Immature natural killer cell (primary cell): Measurements from ENCODE around the gene ANKRD28. TPM values are rescaled to one million over a fixed set of nuclear protein-coding genes. Genes with fewer than 3 reads are reported as not detected.

Source experiments
- DNase-seq, 3 donors: peaks; one replicate each; pipeline ENCODE4 v3.0.0; 2022; ENCODE audit warnings: mixed read lengths in 1 of 3
- H3K27ac Mint-ChIP-seq, 6 donors: one replicate each; pipeline ENCODE4 v1.8.0; 2020; ENCODE audit warnings: mixed read lengths in 6 of 6, mild to moderate bottlenecking in 5 of 6, inconsistent platforms in 4 of 6, moderate library complexity in 3 of 6
- H3K27me3 Mint-ChIP-seq, 3 donors: one replicate each; pipeline ENCODE4 v1.8.0; 2020 to 2021; ENCODE audit warnings: low read depth in 3 of 3, mild to moderate bottlenecking in 3 of 3, mixed read lengths in 3 of 3, moderate library complexity in 3 of 3, inconsistent platforms in 1 of 3
- H3K36me3 Mint-ChIP-seq, 3 donors: one replicate each; pipeline ENCODE4 v1.8.0; 2020; ENCODE audit warnings: mixed read lengths in 3 of 3, inconsistent platforms in 2 of 3, mild to moderate bottlenecking in 2 of 3
- H3K4me1 Mint-ChIP-seq, 2 donors: one replicate each; pipeline ENCODE4 v1.8.0; 2020; ENCODE audit warnings: inconsistent platforms in 2 of 2, mild to moderate bottlenecking in 2 of 2, mixed read lengths in 2 of 2, moderate library complexity in 1 of 2
- H3K4me3 Mint-ChIP-seq, 5 donors: one replicate each; pipeline ENCODE4 v1.8.0; 2020; ENCODE audit warnings: mild to moderate bottlenecking in 5 of 5, mixed read lengths in 5 of 5, inconsistent platforms in 3 of 5, moderate library complexity in 3 of 5
- H3K9me3 Mint-ChIP-seq, 6 donors: one replicate each; pipeline ENCODE4 v1.8.0; 2020; ENCODE audit warnings: mild to moderate bottlenecking in 6 of 6, mixed read lengths in 6 of 6, inconsistent platforms in 4 of 6, moderate library complexity in 3 of 6
- polyA plus RNA-seq, 3 donors: library from polyadenylated mRNA; unstranded; fragments of 300-500 nt; fragmentation: Illumina TruSeq; gene quantifications; one replicate each; pipeline ENCODE4 v1.2.3, GENCODE V29; 2021

ANKRD28 gene
- polyA plus RNA-seq, 3 donors from 2014 or later = 5.2 to 9.6 (median 5.9) TPM

- H3K27ac Mint-ChIP-seq = peak overlapping the region in 5 of 6 donors; percentile 13 to 51 (median 35)
- H3K4me3 Mint-ChIP-seq = peak overlapping the region in 2 of 5 donors; percentile 12 to 57
- DNase-seq = no peak
- H3K4me1 Mint-ChIP-seq = peaks cover 37 to 40% of the 10 kb centered on the region in 2 donors
- no peaks in the 10 kb centered on the region for H3K9me3 Mint-ChIP-seq
- H3K36me3 Mint-ChIP-seq = peaks cover 0 to 21% (median 10%) of the 10 kb centered on the region in 3 donors
- H3K27me3 Mint-ChIP-seq = peaks cover 0 to under 1% (median 0%) of the 10 kb centered on the region in 3 donors
Measured at GRCh38 chr3:15637131-15637951, 160.4 kb downstream of the ANKRD28 start.

DNA sequence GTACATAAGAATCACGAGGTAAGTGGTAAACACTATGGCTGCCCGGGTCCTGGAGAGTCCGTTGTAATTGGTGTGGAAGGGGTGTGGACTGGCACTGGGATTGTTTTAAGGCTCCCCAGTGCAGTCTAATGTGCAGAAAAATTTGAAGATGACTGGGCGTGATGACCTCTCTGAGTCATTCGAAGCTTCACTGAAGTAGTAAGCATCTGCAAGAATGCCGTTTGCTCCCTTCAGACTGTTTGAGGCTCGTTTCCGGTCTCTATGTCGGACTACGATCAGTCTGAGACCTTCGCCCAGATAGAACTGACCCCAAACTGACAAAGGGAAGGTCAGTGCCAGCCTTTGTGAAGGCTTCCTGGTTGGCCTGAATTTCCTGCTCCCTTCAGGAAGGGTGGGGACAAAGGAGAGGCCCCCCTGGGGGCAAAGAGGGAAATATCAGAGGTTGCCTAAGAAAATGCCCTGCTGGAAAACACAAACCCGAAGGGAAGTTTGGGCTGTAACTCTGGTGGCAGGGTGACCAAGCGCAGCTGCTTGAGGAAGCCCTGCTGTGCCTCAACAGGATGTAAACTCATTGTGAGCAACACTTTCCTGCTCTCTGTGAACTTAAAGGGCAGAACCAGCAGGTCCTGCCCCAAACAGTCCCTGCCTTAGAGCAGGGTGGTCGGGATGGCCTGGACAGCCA is 161.6 kb downstream of the ANKRD28 start:
- H3K9me3 Mint-ChIP-seq = no peaks in the 10 kb centered on the region
- H3K27ac Mint-ChIP-seq = peak overlapping the region; percentile 42 to 85 (median 69)
- H3K4me1 Mint-ChIP-seq = peaks cover 45 to 50% of the 10 kb centered on the region in 2 donors
- peak in 1 of 3 donors; percentile 25 for DNase-seq
- H3K36me3 Mint-ChIP-seq = peaks cover 0 to 19% (median 0%) of the 10 kb centered on the region in 3 donors
- H3K27me3 Mint-ChIP-seq = peaks cover 0 to 4% (median 0%) of the 10 kb centered on the region in 3 donors
- peak overlapping the region; percentile 38 to 82 (median 61) for H3K4me3 Mint-ChIP-seq

GRCh38 chr3:15635121-15635661 is 162.6 kb downstream of the ANKRD28 start:
- H3K4me3 Mint-ChIP-seq = peak overlapping the region in 1 of 5 donors; percentile 15
- peaks cover 0 to 4% (median 0%) of the 10 kb centered on the region in 3 donors for H3K27me3 Mint-ChIP-seq
- H3K4me1 Mint-ChIP-seq = peaks cover 53 to 60% of the 10 kb centered on the region in 2 donors
- peaks cover 0 to 19% (median 0%) of the 10 kb centered on the region in 3 donors for H3K36me3 Mint-ChIP-seq
- H3K9me3 Mint-ChIP-seq = no peaks in the 10 kb centered on the region
- no peak overlapping the region for H3K27ac Mint-ChIP-seq
- no peak for DNase-seq

GRCh38 chr3:15634671-15635070 is 163.1 kb downstream of the ANKRD28 start:
- H3K27me3 Mint-ChIP-seq = peaks cover 0 to 4% (median 0%) of the 10 kb centered on the region in 3 donors
- peak overlapping the region in 1 of 6 donors; percentile 32 for H3K27ac Mint-ChIP-seq
- H3K9me3 Mint-ChIP-seq = no peaks in the 10 kb centered on the region
- H3K36me3 Mint-ChIP-seq = peaks cover 0 to 19% (median 0%) of the 10 kb centered on the region in 3 donors
- DNase-seq = no peak
- H3K4me1 Mint-ChIP-seq = peaks cover 56 to 65% of the 10 kb centered on the region in 2 donors
- peak overlapping the region in 1 of 5 donors; percentile 15 for H3K4me3 Mint-ChIP-seq

- Mint-ChIP-seq H3K4me1 (peaks cover 56 to 66% of the 10 kb centered on the region in 2 donors), H3K27me3 (peaks cover 0 to 4% (median 0%) of the 10 kb centered on the region in 3 donors), H3K36me3 (peaks cover 0 to 19% (median 0%) of the 10 kb centered on the region in 3 donors), H3K27ac (peak overlapping the region in 1 of 6 donors; percentile 17), H3K9me3 (no peaks in the 10 kb centered on the region), H3K4me3 (no peak overlapping the region)
- DNase-seq = no peak
Measured at GRCh38 chr3:15633766-15634598, 163.8 kb downstream of the ANKRD28 start.

DNA sequence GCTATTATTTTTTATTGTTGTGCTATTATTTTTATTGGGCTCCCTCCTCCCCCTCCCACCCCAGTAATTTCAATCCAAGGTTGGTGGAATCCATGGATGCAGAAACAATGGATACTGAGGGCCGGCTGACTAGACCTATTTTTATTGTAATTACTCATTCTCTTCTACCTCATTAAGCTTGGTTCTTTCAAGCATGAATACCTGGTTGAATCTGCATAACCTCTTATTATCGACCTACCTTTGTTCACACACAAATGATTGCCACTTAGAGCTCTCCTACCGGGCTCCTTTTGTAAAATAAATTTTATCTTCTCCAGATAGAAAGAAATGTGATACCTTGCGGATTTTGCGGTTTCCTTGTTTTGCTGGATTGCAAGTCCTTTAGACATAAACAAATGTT is 164.6 kb downstream of the ANKRD28 start:
- peaks cover 0 to 19% (median 0%) of the 10 kb centered on the region in 3 donors for H3K36me3 Mint-ChIP-seq
- DNase-seq = no peak
- no peak overlapping the region for H3K4me3 Mint-ChIP-seq
- H3K27ac Mint-ChIP-seq = no peak overlapping the region
- H3K9me3 Mint-ChIP-seq = no peaks in the 10 kb centered on the region
- H3K4me1 Mint-ChIP-seq = peaks cover 51 to 59% of the 10 kb centered on the region in 2 donors
- peaks cover 0 to 4% (median 0%) of the 10 kb centered on the region in 3 donors for H3K27me3 Mint-ChIP-seq

DNA sequence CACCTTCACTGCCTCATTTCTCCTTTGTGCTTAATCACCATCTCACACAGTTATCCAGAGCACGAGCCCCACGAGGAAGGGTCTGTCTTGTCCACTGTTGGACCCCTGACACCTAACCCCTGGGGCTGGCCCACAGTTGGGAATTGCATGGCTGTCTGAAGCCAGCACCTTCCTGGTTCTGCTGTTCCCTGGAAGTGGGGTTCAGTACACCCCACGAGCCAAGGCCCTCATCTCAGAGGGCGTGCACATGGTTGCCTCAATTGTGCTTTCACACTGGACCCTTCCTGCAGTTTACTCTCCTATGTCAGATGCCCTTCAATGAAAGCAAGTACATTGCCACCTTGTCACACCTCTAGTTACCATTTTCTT is 165.6 kb downstream of the ANKRD28 start:
- H3K9me3 Mint-ChIP-seq = no peaks in the 10 kb centered on the region
- H3K27me3 Mint-ChIP-seq = peaks cover 0 to 4% (median 0%) of the 10 kb centered on the region in 3 donors
- peak overlapping the region in 1 of 5 donors; percentile 7 for H3K4me3 Mint-ChIP-seq
- peaks cover 0 to 23% (median 0%) of the 10 kb centered on the region in 3 donors for H3K36me3 Mint-ChIP-seq
- H3K4me1 Mint-ChIP-seq = peaks cover 41 to 49% of the 10 kb centered on the region in 2 donors
- no peak for DNase-seq
- peak overlapping the region in 2 of 6 donors; percentile 2 to 77 for H3K27ac Mint-ChIP-seq

GRCh38 chr3:15631426-15632211 is 166.2 kb downstream of the ANKRD28 start:
- Mint-ChIP-seq H3K27me3 (peaks cover 0 to 4% (median 2%) of the 10 kb centered on the region in 3 donors), H3K27ac (peak overlapping the region in 3 of 6 donors; percentile 2 to 77 (median 69)), H3K4me1 (peaks cover 36 to 44% of the 10 kb centered on the region in 2 donors), H3K4me3 (peak overlapping the region in 1 of 5 donors; percentile 7), H3K36me3 (peaks cover 0 to 23% (median 0%) of the 10 kb centered on the region in 3 donors), H3K9me3 (no peaks in the 10 kb centered on the region)
- DNase-seq = no peak

DNA sequence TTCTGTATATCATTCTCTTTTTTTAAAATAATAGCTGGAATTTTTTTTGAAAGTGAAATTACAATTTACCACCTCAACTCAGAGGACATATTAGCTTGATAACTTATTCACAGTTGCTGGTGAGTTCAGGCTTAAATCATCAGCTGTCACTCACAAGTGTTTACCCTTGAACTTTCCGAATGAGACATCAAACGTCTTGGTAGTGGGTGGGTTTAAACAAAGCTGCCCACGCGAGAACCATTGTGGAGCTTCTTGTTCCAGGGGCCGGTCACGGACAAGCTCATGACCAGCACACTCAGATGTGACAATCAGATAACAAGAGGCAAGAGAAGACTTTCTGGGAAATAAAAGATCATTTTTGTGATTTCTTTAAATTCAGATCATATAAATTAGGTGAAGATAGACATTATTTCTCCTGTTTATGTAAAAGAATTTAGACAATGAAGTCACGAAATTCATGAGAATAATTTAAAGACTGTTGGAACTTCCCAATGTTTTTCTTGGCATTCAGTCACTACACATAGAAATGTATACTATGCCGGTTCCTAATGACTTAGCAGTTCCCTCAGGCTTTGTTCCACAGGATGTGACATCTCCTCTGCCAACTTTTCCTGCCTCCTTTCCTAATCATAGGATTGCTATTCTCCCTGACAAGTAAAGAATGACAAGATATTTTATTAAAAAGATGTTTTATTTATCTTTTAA is 167.0 kb downstream of the ANKRD28 start:
- DNase-seq = no peak
- no peaks in the 10 kb centered on the region for H3K9me3 Mint-ChIP-seq
- peaks cover 27 to 35% of the 10 kb centered on the region in 2 donors for H3K4me1 Mint-ChIP-seq
- H3K27ac Mint-ChIP-seq = peak overlapping the region in 3 of 6 donors; percentile 46 to 74 (median 64)
- peaks cover 0 to 20% (median 0%) of the 10 kb centered on the region in 3 donors for H3K36me3 Mint-ChIP-seq
- H3K4me3 Mint-ChIP-seq = peak overlapping the region; percentile 71 to 80 (median 75)
- peaks cover 0 to 4% (median 2%) of the 10 kb centered on the region in 3 donors for H3K27me3 Mint-ChIP-seq

- Mint-ChIP-seq H3K4me1 (peaks cover 23 to 33% of the 10 kb centered on the region in 2 donors), H3K27me3 (peaks cover 0 to 4% (median 2%) of the 10 kb centered on the region in 3 donors), H3K36me3 (peaks cover 0 to 19% (median 0%) of the 10 kb centered on the region in 3 donors), H3K9me3 (no peaks in the 10 kb centered on the region), H3K4me3 (peak overlapping the region; percentile 71 to 80 (median 75)), H3K27ac (peak overlapping the region in 4 of 6 donors; percentile 1 to 74 (median 66))
- DNase-seq = peak; percentile 68 to 75 (median 74)
Measured at GRCh38 chr3:15629860-15630597, 167.8 kb downstream of the ANKRD28 start.

GRCh38 chr3:15628967-15629366 is 168.8 kb downstream of the ANKRD28 start:
- Mint-ChIP-seq H3K36me3 (peaks cover 0 to 15% (median 1%) of the 10 kb centered on the region in 3 donors), H3K4me3 (no peak overlapping the region), H3K4me1 (peaks cover 29 to 37% of the 10 kb centered on the region in 2 donors), H3K27ac (no peak overlapping the region), H3K9me3 (no peaks in the 10 kb centered on the region), H3K27me3 (peaks cover 0 to 4% (median 2%) of the 10 kb centered on the region in 3 donors)
- DNase-seq = no peak
